Activated B cell treated with CpG ODN at 0.5 μM for 24 hours (primary cell): Measurements from ENCODE around the gene GSTM4. TPM values are rescaled to one million over a fixed set of nuclear protein-coding genes. Genes with fewer than 3 reads are reported as not detected.
A peak's percentile ranks its signal among the peaks of the same experiment; 100 is the strongest.

Experiments
- ATAC-seq: fragments of 200-7000 bp; cut with Tn5 transposase; one replicate; pipeline ENCODE4 v1.10.0; 2021; ENCODE audit warnings: low read depth, mild to moderate bottlenecking, moderate library complexity
- CTCF ChIA-PET: fragments of 350-600 bp; sonication (Branson Sonifier 250); formaldehyde crosslinking; loops from one replicate; lab custom pipeline; 2021; ENCODE audit warnings: antibody characterized with exemption; lab: Charles Lee
- POLR2A ChIA-PET: fragments of 350-600 bp; sonication (Branson Sonifier 250); formaldehyde crosslinking; loops from one replicate; lab custom pipeline; 2021; ENCODE audit warnings: antibody characterized with exemption; lab: Charles Lee
- DNase-seq: peaks from one replicate; pipeline ENCODE4 v3.0.0; 2022
- H3K27ac Mint-ChIP-seq: one replicate; pipeline ENCODE4 v1.8.0; 2020; ENCODE audit warnings: mixed read lengths
- H3K27me3 Mint-ChIP-seq: one replicate; pipeline ENCODE4 v1.8.0; 2021; ENCODE audit warnings: mixed read lengths
- H3K36me3 Mint-ChIP-seq: one replicate; pipeline ENCODE4 v1.8.0; 2021; ENCODE audit warnings: low read depth, mixed read lengths
- H3K4me1 Mint-ChIP-seq: one replicate; pipeline ENCODE4 v1.8.0; 2021; ENCODE audit warnings: mixed read lengths
- H3K4me3 Mint-ChIP-seq: one replicate; pipeline ENCODE4 v1.8.0; 2020; ENCODE audit warnings: mild to moderate bottlenecking, mixed read lengths
- H3K9me3 Mint-ChIP-seq: one replicate; pipeline ENCODE4 v1.8.0; 2020; ENCODE audit warnings: mixed read lengths
- intact Hi-C: fragments of 100-400 bp; cut with micrococcal nuclease; formaldehyde crosslinking; loops from one replicate; pipeline ENCODE4 v1.15.1; 2024
- total RNA-seq: library from RNA; stranded (reverse); gene quantifications from 2 replicates; pipeline ENCODE4 v1.2.3, GENCODE V29; 2022
- TF ChIP-seq, protein P1 (sequence below): fragments of 200-600 bp; IDR thresholded peaks from one replicate; pipeline ENCODE4 v1.8.0; 2022; ENCODE audit warnings: antibody characterized with exemption, mild to moderate bottlenecking

Gene GSTM4
- total RNA-seq, 1 donor from 2014 or later: 13.1 TPM

DNA sequence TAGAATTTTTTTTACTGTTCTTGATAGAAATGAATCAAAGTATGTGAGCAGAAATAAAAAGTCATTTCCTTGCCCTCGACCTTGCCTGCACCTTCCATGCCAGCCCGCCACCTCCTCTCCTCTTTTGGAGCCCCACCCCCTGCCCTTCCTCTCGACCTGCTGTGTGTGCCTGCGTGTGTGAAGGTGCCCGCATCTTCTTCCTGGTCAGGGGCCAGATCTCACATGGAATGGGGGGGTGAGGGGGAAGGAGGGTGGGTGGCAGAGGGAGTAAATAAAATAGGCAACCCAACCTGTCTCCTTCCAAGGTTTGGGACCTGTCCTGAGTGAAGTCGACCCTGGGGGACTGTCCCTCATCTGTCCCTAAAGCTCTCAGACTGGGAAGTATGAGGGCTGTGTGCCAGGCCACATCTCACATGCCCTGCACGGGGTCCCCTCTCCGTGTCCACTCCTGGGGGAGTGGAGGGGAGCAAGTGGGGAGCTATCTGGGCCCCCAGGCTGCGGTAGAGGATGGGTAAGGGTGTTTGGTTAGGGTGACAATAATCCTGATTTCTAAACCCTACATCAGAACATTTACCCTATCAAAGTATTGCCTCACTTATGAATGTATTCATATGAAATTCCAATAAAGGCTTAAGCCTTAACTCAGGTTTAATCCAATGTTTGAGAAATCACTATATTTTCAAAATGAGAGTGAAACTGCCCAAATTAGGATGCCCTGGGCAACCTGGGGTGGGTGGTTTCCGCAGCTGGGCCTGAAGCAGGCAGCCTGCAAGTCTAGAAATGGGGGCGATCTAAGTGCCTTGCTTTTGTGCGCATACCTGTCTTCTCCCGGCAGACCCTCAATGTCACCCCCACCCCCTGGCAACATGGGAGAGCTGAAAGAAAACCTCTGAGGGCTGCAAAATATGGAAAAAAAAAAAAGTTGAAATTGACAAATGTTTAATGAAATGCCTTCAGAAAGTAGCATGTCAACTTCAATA is 20.8 kb upstream of the GSTM4 start:
- H3K4me3 Mint-ChIP-seq: no peak overlapping the region
- H3K9me3 Mint-ChIP-seq: no peaks in the 10 kb centered on the region
- TF ChIP-seq, protein P1, sequence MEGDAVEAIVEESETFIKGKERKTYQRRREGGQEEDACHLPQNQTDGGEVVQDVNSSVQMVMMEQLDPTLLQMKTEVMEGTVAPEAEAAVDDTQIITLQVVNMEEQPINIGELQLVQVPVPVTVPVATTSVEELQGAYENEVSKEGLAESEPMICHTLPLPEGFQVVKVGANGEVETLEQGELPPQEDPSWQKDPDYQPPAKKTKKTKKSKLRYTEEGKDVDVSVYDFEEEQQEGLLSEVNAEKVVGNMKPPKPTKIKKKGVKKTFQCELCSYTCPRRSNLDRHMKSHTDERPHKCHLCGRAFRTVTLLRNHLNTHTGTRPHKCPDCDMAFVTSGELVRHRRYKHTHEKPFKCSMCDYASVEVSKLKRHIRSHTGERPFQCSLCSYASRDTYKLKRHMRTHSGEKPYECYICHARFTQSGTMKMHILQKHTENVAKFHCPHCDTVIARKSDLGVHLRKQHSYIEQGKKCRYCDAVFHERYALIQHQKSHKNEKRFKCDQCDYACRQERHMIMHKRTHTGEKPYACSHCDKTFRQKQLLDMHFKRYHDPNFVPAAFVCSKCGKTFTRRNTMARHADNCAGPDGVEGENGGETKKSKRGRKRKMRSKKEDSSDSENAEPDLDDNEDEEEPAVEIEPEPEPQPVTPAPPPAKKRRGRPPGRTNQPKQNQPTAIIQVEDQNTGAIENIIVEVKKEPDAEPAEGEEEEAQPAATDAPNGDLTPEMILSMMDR: no peak
- H3K4me1 Mint-ChIP-seq: peaks cover 13% of the 10 kb centered on the region
- ChIA-PET CTCF (interaction anchor here (0.8 to 2.0 kb wide), 3 partner anchors 89 to 349 kb away, joined by 3 to 9 read pairs (median 3); partner anchors contain the start of gene AHCYL1), POLR2A (no interaction called here)
- ATAC-seq (peak; percentile 42), DNase-seq (no peak)
- no peaks in the 10 kb centered on the region for H3K27me3 Mint-ChIP-seq
- H3K27ac Mint-ChIP-seq: no peak overlapping the region
- H3K36me3 Mint-ChIP-seq: peaks cover 19% of the 10 kb centered on the region
- intact Hi-C loops: no loop called here

DNA sequence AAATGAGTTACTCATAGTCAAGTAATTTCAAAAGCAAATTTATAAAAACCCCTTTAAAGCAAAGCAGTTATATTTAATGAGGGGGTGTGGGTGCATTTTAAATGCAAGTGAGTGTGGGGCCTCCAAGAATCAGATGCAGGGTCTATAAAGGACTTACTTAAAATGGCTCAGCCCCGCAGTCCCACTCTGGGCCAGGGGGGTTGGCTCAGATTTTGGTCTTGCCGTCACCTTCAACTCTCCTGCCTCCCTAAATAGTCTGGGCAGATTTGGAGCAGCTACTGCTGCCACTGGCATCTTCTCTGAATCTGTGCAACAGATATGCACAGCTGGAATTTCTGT is 20.1 kb upstream of the GSTM4 start:
- Mint-ChIP-seq H3K27me3 (no peaks in the 10 kb centered on the region), H3K9me3 (no peaks in the 10 kb centered on the region), H3K4me1 (peaks cover 17% of the 10 kb centered on the region), H3K4me3 (no peak overlapping the region), H3K27ac (no peak overlapping the region), H3K36me3 (peaks cover 14% of the 10 kb centered on the region)
- CTCF ChIA-PET: interaction anchor here (2.0 to 6.6 kb wide), 2 partner anchors 90 to 139 kb away, joined by 9 to 103 read pairs; no protein-coding TSS in a partner anchor
- DNase-seq (no peak), ATAC-seq (no peak)
- POLR2A ChIA-PET: no interaction called here
- TF ChIP-seq, protein P1: no peak
- intact Hi-C loops: no loop called here

DNA sequence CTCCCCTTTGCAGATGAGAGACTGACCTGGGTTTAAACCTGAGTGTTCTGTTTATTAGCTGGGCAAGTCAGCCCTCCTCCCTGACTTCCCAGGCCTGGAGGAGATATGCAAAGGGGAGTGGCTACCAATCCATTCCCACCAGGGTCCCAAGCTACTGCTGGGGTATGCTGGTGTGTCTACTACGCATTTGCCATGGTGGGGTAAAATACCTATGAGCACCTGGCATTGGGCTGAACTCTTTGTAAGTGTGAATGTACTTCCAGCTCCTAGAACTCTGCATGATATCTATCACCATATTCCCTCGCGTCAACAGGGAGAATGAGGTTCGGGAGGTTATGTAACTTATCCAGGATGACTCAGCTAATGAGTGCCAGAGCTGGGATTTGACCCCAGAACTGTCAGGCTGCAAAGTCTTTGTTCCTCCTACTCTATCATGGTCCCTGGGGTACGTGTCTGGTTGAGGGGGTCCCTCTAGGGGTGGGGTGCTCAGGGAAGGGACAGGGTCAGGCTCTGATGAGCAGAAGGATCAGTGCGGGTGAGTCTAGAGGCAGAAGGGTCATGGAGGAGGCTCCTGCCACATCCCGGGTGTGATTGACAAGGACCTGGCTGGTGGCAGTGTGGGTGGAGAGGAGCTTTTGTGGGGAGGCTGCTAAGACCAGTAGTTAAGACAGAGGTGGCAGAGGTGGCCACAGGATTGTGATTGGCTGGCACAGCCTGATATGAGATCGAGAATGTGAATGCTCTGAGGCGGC is 19.5 kb upstream of the GSTM4 start:
- intact Hi-C loops: no loop called here
- TF ChIP-seq, protein P1: no peak
- Mint-ChIP-seq H3K27ac (no peak overlapping the region), H3K4me3 (no peak overlapping the region), H3K4me1 (peaks cover 17% of the 10 kb centered on the region), H3K9me3 (no peaks in the 10 kb centered on the region), H3K36me3 (peaks cover 9% of the 10 kb centered on the region), H3K27me3 (no peaks in the 10 kb centered on the region)
- DNase-seq (no peak), ATAC-seq (no peak)
- CTCF ChIA-PET: interaction anchor here (0.7 to 6.6 kb wide), 3 partner anchors 90 to 139 kb away, joined by 3 to 103 read pairs (median 9); partner anchors contain the start of gene GPR61
- POLR2A ChIA-PET: no interaction called here

DNA sequence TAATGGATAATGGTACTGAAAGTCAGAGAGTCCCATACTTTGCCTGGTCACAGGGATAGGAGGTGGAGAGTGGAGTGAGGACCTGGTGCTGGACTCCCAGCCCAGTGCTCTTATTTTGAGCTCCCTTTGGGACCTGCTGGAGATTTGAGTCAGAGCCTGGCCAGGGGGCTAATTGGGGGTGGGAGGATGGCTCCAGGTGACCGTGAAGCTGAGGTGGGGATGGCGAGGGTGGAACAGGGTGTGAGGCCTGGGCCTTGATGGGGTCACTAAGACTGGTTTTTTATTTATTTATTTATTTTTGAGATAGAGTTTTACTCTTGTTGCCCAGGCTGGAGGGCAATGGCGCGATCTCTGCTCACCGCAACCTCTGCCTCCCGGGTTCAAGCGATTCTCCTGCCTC is 18.5 kb upstream of the GSTM4 start:
- Mint-ChIP-seq H3K9me3 (no peaks in the 10 kb centered on the region), H3K27ac (no peak overlapping the region), H3K27me3 (no peaks in the 10 kb centered on the region), H3K4me1 (peaks cover 17% of the 10 kb centered on the region), H3K4me3 (no peak overlapping the region), H3K36me3 (peaks cover 2% of the 10 kb centered on the region)
- intact Hi-C loops: no loop called here
- CTCF ChIA-PET: interaction anchor here (0.7 to 6.6 kb wide), 3 partner anchors 92 to 137 kb away, joined by 3 to 103 read pairs (median 9); partner anchors contain the start of gene GPR61
- TF ChIP-seq, protein P1: no peak
- ATAC-seq (no peak), DNase-seq (no peak)
- POLR2A ChIA-PET: no interaction called here
